ENCODE results near the gene CIDEB.

Gene CIDEB

GRCh38 chr14:24289649-24290280 is 18.0 kb downstream of the CIDEB start:
- TF ChIP-seq ZNF8 (CRISPR knock-in tag; IDR thresholded peaks at IDR 0.05) (no peak), PPARA (CRISPR knock-in tag; IDR thresholded peaks at IDR 0.05; ENCODE audit: borderline replicate concordance) (no peak), ZNF565 (CRISPR knock-in tag; conservative IDR thresholded peaks at IDR 0.05; ENCODE audit: low read depth) (no peak), TSHZ2 (CRISPR knock-in tag; IDR thresholded peaks at IDR 0.05) (no peak), TOX (CRISPR knock-in tag; IDR thresholded peaks at IDR 0.05; ENCODE audit: borderline replicate concordance) (no peak), ZC3H10 (CRISPR knock-in tag; IDR thresholded peaks at IDR 0.05) (no peak)
- ATAC-seq: no peak

GRCh38 chr14:24286996-24287395 is 20.8 kb downstream of the CIDEB start:
- TF ChIP-seq PATZ1 (CRISPR knock-in tag; IDR thresholded peaks at IDR 0.05; ENCODE audit: borderline replicate concordance): no peak
- TF ChIP-seq POU6F1 (CRISPR knock-in tag; IDR thresholded peaks at IDR 0.05; ENCODE audit: borderline replicate concordance, low read depth): no peak
- no peak for TF ChIP-seq SNAI2 (CRISPR knock-in tag; IDR thresholded peaks at IDR 0.05)
- TF ChIP-seq RARB (CRISPR knock-in tag; IDR thresholded peaks at IDR 0.05): no peak
- TF ChIP-seq CREB5 (CRISPR knock-in tag; IDR thresholded peaks at IDR 0.05; ENCODE audit: low read depth): no peak
- TF ChIP-seq ZNF565 (CRISPR knock-in tag; conservative IDR thresholded peaks at IDR 0.05; ENCODE audit: low read depth): no peak
- no peak for TF ChIP-seq ISL1 (CRISPR knock-in tag; IDR thresholded peaks at IDR 0.05)
- TF ChIP-seq ZC3H10 (CRISPR knock-in tag; IDR thresholded peaks at IDR 0.05): no peak
- TF ChIP-seq PPARA (CRISPR knock-in tag; IDR thresholded peaks at IDR 0.05; ENCODE audit: borderline replicate concordance): no peak
- no peak for TF ChIP-seq TSHZ2 (CRISPR knock-in tag; IDR thresholded peaks at IDR 0.05)
- TF ChIP-seq TOX (CRISPR knock-in tag; IDR thresholded peaks at IDR 0.05; ENCODE audit: borderline replicate concordance): no peak
- TF ChIP-seq ESRRG (CRISPR knock-in tag; IDR thresholded peaks at IDR 0.05): no peak
- no peak for TF ChIP-seq BACH2 (CRISPR knock-in tag; IDR thresholded peaks at IDR 0.05; ENCODE audit: borderline replicate concordance)
- no peak for TF ChIP-seq ZFP3 (CRISPR knock-in tag; IDR thresholded peaks at IDR 0.05)
- TF ChIP-seq ZNF70 (CRISPR knock-in tag; IDR thresholded peaks at IDR 0.05): no peak
- no peak for TF ChIP-seq OSR1 (CRISPR knock-in tag; IDR thresholded peaks at IDR 0.05)
- no peak for TF ChIP-seq CSDC2 (CRISPR knock-in tag; IDR thresholded peaks at IDR 0.05)
- no peak for TF ChIP-seq GLIS3 (CRISPR knock-in tag; IDR thresholded peaks at IDR 0.05)
- no peak for TF ChIP-seq ZNF8 (CRISPR knock-in tag; IDR thresholded peaks at IDR 0.05)
- no peak for TF ChIP-seq ARNTL (CRISPR knock-in tag; IDR thresholded peaks at IDR 0.05; ENCODE audit: borderline replicate concordance, low read depth)
- ATAC-seq: no peak
